ENCODE results near the gene ADGRV1.
"Not testable (repeated sequence)": the region's sequence is repeated elsewhere in the genome, so short reads cannot be mapped to it uniquely, and the experiment has no call there.

The ADGRV1 gene

GRCh38 chr5:90739567-90739966 lies 181.0 kb downstream of the ADGRV1 start:
- DNase-seq (ENCODE audit: low read depth) = no peak

- no peak for DNase-seq (ENCODE audit: low read depth)
Measured at GRCh38 chr5:90740244-90740799, 181.7 kb downstream of the ADGRV1 start.

GRCh38 chr5:90741022-90741564 lies 182.5 kb downstream of the ADGRV1 start:
- no peak for DNase-seq (ENCODE audit: low read depth)

GRCh38 chr5:90746119-90746518 lies 187.5 kb downstream of the ADGRV1 start:
- DNase-seq (ENCODE audit: low read depth) = no peak

- no peak for DNase-seq (ENCODE audit: low read depth)
Measured at GRCh38 chr5:90747175-90747574, 188.6 kb downstream of the ADGRV1 start.

GRCh38 chr5:90747693-90748092 lies 189.1 kb downstream of the ADGRV1 start:
- no peak for DNase-seq (ENCODE audit: low read depth)

GRCh38 chr5:90759119-90759518 lies 200.5 kb downstream of the ADGRV1 start:
- no peak for DNase-seq (ENCODE audit: low read depth)

GRCh38 chr5:90767710-90768109 lies 209.1 kb downstream of the ADGRV1 start:
- DNase-seq (ENCODE audit: low read depth) = no peak

GRCh38 chr5:90770006-90770541 lies 211.5 kb downstream of the ADGRV1 start:
- not testable (repeated sequence) for DNase-seq (ENCODE audit: low read depth)

GRCh38 chr5:90777959-90778358 lies 219.4 kb downstream of the ADGRV1 start:
- no peak for DNase-seq (ENCODE audit: low read depth)

GRCh38 chr5:90783460-90784333 lies 225.1 kb downstream of the ADGRV1 start:
- DNase-seq (ENCODE audit: low read depth) = peak; percentile 22

GRCh38 chr5:90786756-90787155 lies 228.2 kb downstream of the ADGRV1 start:
- no peak for DNase-seq (ENCODE audit: low read depth)

- no peak for DNase-seq (ENCODE audit: low read depth)
Measured at GRCh38 chr5:90792725-90793124, 234.1 kb downstream of the ADGRV1 start.

GRCh38 chr5:90793183-90793582 lies 234.6 kb downstream of the ADGRV1 start:
- DNase-seq (ENCODE audit: low read depth) = no peak

GRCh38 chr5:90796919-90797318 lies 238.3 kb downstream of the ADGRV1 start:
- not testable (repeated sequence) for DNase-seq (ENCODE audit: low read depth)

GRCh38 chr5:90800082-90800481 lies 241.5 kb downstream of the ADGRV1 start:
- DNase-seq (ENCODE audit: low read depth) = not testable (repeated sequence)

GRCh38 chr5:90800515-90800914 lies 241.9 kb downstream of the ADGRV1 start:
- not testable (repeated sequence) for DNase-seq (ENCODE audit: low read depth)

GRCh38 chr5:90802474-90803317 lies 244.1 kb downstream of the ADGRV1 start:
- DNase-seq (ENCODE audit: low read depth) = no peak

GRCh38 chr5:90803381-90803780 lies 244.8 kb downstream of the ADGRV1 start:
- DNase-seq (ENCODE audit: low read depth) = no peak

- no peak for DNase-seq (ENCODE audit: low read depth)
Measured at GRCh38 chr5:90803876-90804275, 245.3 kb downstream of the ADGRV1 start.

GRCh38 chr5:90807496-90807895 lies 248.9 kb downstream of the ADGRV1 start:
- no peak for DNase-seq (ENCODE audit: low read depth)
